K562 (cell line): ENCODE measurements around the gene POLR2C. TPM values are rescaled to one million over a fixed set of nuclear protein-coding genes. Genes with fewer than 3 reads are reported as not detected.

Source experiments
- CBX3 ChIP-seq, 2 experiments: IDR thresholded peaks; 1 replicate in 1 of 2; 2 replicates in 1 of 2; pipeline ENCODE4 v1.6.1; 2012; ENCODE audit warnings: inconsistent platforms in 2 of 2, low read length in 2 of 2, borderline replicate concordance in 1 of 2, control low read depth in 1 of 2
- CSDE1 ChIP-seq, 2 experiments: fragments of 450-650 bp; IDR thresholded peaks; 2 replicates each; pipeline ENCODE4 v1.6.1; 2016; ENCODE audit warnings: mild to moderate bottlenecking in 1 of 2
- CXXC5 ChIP-seq: fragments of 250-450 bp; sonication (Bioruptor Pico); IDR thresholded peaks from 2 replicates; pipeline ENCODE4 v1.8.0; 2022; ENCODE audit warnings: inconsistent platforms, mild to moderate bottlenecking, moderate library complexity
- FIP1L1 ChIP-seq: fragments of 200-400 bp; formaldehyde crosslinking; IDR thresholded peaks from 2 replicates; pipeline ENCODE4 v1.6.1; 2018; ENCODE audit warnings: mild to moderate bottlenecking, low read depth, low read length; ENCODE audit not compliant: poor library complexity, severe bottlenecking
- GABPB1 ChIP-seq: sonication (generic); formaldehyde crosslinking; IDR thresholded peaks from 2 replicates; pipeline ENCODE4 v1.8.0; 2022; ENCODE audit warnings: mild to moderate bottlenecking, missing genetic modification reagents
- JUND ChIP-seq, 2 experiments: IDR thresholded peaks; 2 replicates in 1 of 2; 3 replicates in 1 of 2; pipeline ENCODE4 v1.6.1; 2011; ENCODE audit warnings: borderline replicate concordance in 2 of 2, low read depth in 2 of 2, low read length in 2 of 2, improper control_type of control experiment in 1 of 2, missing biosample characterization in 1 of 2, missing genetic modification characterization in 1 of 2, missing genetic modification reagents in 1 of 2
- KDM1A ChIP-seq, 2 experiments: fragments of 450-650 bp; IDR thresholded peaks; 2 replicates each; pipeline ENCODE4 v1.6.1; 2016; ENCODE audit warnings: mild to moderate bottlenecking in 2 of 2
- L3MBTL2 ChIP-seq: fragments of 450-650 bp; IDR thresholded peaks from 2 replicates; pipeline ENCODE4 v1.6.1; 2016; ENCODE audit warnings: mild to moderate bottlenecking, moderate library complexity
- NFRKB ChIP-seq: fragments of 450-650 bp; IDR thresholded peaks from 2 replicates; pipeline ENCODE4 v1.6.1; 2016; ENCODE audit warnings: low read depth
- RBM22 ChIP-seq: fragments of 200-400 bp; formaldehyde crosslinking; IDR thresholded peaks from 2 replicates; pipeline ENCODE4 v1.6.1; 2018; ENCODE audit warnings: low read length, low read depth; ENCODE audit not compliant: poor library complexity, severe bottlenecking
- SOX6 ChIP-seq: fragments of 450-650 bp; IDR thresholded peaks from 2 replicates; pipeline ENCODE4 v1.6.1; 2014; ENCODE audit warnings: mild to moderate bottlenecking
- U2AF1 ChIP-seq: fragments of 200-400 bp; formaldehyde crosslinking; optimal IDR thresholded peaks from 2 replicates; pipeline ENCODE3; 2017; ENCODE audit warnings: mild to moderate bottlenecking, low read depth, low read length, moderate library complexity
- ZBTB17 ChIP-seq: fragments of 450-650 bp; formaldehyde crosslinking; IDR thresholded peaks from 2 replicates; pipeline ENCODE4 v1.4.0; 2020; ENCODE audit warnings: mild to moderate bottlenecking
- ZNF212 ChIP-seq: fragments of 450-650 bp; formaldehyde crosslinking; IDR thresholded peaks from 2 replicates; pipeline ENCODE4 v1.4.0; 2020; ENCODE audit warnings: mild to moderate bottlenecking
- polyA plus RNA-seq, 8 experiments: library from polyadenylated mRNA; depleted of rRNA in 4 of 8; stranded (reverse) in 5 of 8; unstranded in 3 of 8; fragments of >200 nt; fragmentation: Nextera tagmentation in 2 of 8; fragmentation: Illumina TruSeq in 1 of 8; extraction: Ambion mirVana in 2 of 8; extraction: Trizol in 1 of 8; gene quantifications; 2 replicates each; pipeline versions ENCODE4 v1.2.1 to v1.2.3, GENCODE V29; 2011 to 2014; ENCODE audit warnings: inconsistent platforms in 1 of 8, missing spikeins in 1 of 8
- total RNA-seq, 7 experiments: library from RNA; depleted of rRNA in 6 of 7; stranded (reverse); fragments of >200 nt in 6 of 7; fragmentation: Illumina TruSeq in 2 of 7; extraction: Trizol in 2 of 7; gene quantifications; 2 replicates each; pipeline versions ENCODE4 v1.2.1 to v1.2.3, GENCODE V29; 2011 to 2021; ENCODE audit warnings: low replicate concordance in 1 of 7
- TF ChIP-seq, protein P1 (sequence below): conservative IDR thresholded peaks from 2 replicates; pipeline ENCODE4 v1.6.1; 2011; ENCODE audit warnings: low read depth, mild to moderate bottlenecking, low read length; ENCODE audit not compliant: control insufficient read depth
- TF ChIP-seq, protein P2 (sequence below): sonication (generic); formaldehyde crosslinking; IDR thresholded peaks from 2 replicates; pipeline ENCODE4 v1.8.0; 2022; ENCODE audit warnings: mild to moderate bottlenecking, missing genetic modification reagents
- TF ChIP-seq, protein P3 (sequence below), 3 experiments: IDR thresholded peaks in 2 of 3; conservative IDR thresholded peaks in 1 of 3; 2 replicates each; pipeline ENCODE4 v1.5.1; 2011 to 2012; ENCODE audit warnings: low read length in 3 of 3, mild to moderate bottlenecking in 3 of 3, control low read depth in 2 of 3, improper control_type of control experiment in 1 of 3, inconsistent platforms in 1 of 3, low read depth in 1 of 3, mixed read lengths in 1 of 3, moderate library complexity in 1 of 3; ENCODE audit not compliant: insufficient read depth in 2 of 3
- TF ChIP-seq, protein P4 (sequence below): sonication (generic); formaldehyde crosslinking; IDR thresholded peaks from 2 replicates; pipeline ENCODE4 v1.8.0; 2022; ENCODE audit warnings: mild to moderate bottlenecking, low read depth, missing genetic modification reagents

POLR2C gene
- total and polyA plus RNA-seq, 9 of the 15 experiments (the other 6 are each of a cell fraction or from before 2014, with no cell fraction given), result 70.3 to 163 (median 92.3) TPM

DNA sequence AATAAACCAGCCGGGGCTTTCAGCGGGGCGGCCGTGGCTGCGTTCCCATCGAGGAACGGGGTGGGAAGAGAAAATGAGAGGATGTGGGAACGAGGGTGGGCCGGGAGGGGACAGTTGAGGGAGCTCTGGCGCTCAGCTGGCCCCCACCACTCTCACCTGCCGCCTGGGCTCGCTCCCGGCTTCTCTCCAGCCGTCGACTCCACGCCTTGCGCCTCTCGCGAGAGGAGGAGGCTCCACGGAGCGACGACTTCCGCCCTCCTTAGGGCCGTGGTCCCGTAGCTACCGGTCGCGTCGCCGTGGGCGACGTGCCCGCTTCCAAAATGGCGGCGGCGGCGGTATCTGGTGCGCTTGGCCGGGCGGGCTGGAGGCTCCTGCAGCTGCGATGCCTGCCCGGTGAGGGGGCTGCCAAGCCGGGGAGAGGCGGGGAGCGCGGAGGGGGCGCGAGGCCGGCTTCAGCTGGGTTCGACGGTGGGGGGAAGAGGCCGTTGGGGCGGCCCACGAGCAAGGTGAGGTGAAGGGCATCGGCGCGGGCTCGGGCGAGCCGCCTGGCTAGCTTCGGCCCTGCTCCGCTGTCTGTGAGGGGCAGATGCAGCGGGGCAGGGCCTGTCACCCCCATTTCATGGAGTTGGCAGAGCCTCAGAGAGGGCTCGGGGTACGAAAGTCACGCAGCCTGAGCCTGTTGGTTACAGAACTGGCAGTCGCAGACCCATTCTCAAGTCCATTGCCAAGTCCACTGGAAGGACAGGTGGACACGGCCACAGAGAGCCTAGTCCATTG, 15.1 kb upstream of the POLR2C start, which contains the start of the genes CIAPIN1 and COQ9 (continued):
- TF ChIP-seq CXXC5 (CRISPR knock-in tag) (peak; percentile 98), FIP1L1 (peak; percentile 34), CSDE1 (IDR thresholded peaks at IDR 0.05) (peak in 1 of 2 experiments; percentile 62; a peak in 1 of 4 replicates), U2AF1 (peak; percentile 52), SOX6 (no peak), JUND (IDR thresholded peaks at IDR 0.05; ENCODE audit: borderline replicate concordance, low read depth, low read length) (0 out of 2 replicates have a peak, but pooled peaks have one; percentile 54), JUND (tag; IDR thresholded peaks at IDR 0.05; ENCODE audit: borderline replicate concordance, low read depth, low read length) (no peak; the same call in 2 of the 3 replicates), ZBTB17 (0 out of 2 replicates have a peak, but pooled peaks have one; percentile 58), L3MBTL2 (peak; percentile 73), NFRKB (peak; percentile 96), GABPB1 (CRISPR knock-in tag) (peak; percentile 96), KDM1A (IDR thresholded peaks at IDR 0.05) (no peak), RBM22 (peak; percentile 88), ZNF212 (CRISPR knock-in tag) (no peak), CBX3 (IDR thresholded peaks at IDR 0.05; ENCODE audit: borderline replicate concordance in 1 of 2, low read length in 2 of 2) (no peak)
- TF ChIP-seq, protein P1, sequence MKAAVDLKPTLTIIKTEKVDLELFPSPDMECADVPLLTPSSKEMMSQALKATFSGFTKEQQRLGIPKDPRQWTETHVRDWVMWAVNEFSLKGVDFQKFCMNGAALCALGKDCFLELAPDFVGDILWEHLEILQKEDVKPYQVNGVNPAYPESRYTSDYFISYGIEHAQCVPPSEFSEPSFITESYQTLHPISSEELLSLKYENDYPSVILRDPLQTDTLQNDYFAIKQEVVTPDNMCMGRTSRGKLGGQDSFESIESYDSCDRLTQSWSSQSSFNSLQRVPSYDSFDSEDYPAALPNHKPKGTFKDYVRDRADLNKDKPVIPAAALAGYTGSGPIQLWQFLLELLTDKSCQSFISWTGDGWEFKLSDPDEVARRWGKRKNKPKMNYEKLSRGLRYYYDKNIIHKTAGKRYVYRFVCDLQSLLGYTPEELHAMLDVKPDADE, result peak; percentile 83
- TF ChIP-seq, protein P2, sequence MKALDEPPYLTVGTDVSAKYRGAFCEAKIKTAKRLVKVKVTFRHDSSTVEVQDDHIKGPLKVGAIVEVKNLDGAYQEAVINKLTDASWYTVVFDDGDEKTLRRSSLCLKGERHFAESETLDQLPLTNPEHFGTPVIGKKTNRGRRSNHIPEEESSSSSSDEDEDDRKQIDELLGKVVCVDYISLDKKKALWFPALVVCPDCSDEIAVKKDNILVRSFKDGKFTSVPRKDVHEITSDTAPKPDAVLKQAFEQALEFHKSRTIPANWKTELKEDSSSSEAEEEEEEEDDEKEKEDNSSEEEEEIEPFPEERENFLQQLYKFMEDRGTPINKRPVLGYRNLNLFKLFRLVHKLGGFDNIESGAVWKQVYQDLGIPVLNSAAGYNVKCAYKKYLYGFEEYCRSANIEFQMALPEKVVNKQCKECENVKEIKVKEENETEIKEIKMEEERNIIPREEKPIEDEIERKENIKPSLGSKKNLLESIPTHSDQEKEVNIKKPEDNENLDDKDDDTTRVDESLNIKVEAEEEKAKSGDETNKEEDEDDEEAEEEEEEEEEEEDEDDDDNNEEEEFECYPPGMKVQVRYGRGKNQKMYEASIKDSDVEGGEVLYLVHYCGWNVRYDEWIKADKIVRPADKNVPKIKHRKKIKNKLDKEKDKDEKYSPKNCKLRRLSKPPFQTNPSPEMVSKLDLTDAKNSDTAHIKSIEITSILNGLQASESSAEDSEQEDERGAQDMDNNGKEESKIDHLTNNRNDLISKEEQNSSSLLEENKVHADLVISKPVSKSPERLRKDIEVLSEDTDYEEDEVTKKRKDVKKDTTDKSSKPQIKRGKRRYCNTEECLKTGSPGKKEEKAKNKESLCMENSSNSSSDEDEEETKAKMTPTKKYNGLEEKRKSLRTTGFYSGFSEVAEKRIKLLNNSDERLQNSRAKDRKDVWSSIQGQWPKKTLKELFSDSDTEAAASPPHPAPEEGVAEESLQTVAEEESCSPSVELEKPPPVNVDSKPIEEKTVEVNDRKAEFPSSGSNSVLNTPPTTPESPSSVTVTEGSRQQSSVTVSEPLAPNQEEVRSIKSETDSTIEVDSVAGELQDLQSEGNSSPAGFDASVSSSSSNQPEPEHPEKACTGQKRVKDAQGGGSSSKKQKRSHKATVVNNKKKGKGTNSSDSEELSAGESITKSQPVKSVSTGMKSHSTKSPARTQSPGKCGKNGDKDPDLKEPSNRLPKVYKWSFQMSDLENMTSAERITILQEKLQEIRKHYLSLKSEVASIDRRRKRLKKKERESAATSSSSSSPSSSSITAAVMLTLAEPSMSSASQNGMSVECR (CRISPR knock-in tag), result peak; percentile 91
- TF ChIP-seq, protein P3, sequence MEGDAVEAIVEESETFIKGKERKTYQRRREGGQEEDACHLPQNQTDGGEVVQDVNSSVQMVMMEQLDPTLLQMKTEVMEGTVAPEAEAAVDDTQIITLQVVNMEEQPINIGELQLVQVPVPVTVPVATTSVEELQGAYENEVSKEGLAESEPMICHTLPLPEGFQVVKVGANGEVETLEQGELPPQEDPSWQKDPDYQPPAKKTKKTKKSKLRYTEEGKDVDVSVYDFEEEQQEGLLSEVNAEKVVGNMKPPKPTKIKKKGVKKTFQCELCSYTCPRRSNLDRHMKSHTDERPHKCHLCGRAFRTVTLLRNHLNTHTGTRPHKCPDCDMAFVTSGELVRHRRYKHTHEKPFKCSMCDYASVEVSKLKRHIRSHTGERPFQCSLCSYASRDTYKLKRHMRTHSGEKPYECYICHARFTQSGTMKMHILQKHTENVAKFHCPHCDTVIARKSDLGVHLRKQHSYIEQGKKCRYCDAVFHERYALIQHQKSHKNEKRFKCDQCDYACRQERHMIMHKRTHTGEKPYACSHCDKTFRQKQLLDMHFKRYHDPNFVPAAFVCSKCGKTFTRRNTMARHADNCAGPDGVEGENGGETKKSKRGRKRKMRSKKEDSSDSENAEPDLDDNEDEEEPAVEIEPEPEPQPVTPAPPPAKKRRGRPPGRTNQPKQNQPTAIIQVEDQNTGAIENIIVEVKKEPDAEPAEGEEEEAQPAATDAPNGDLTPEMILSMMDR (IDR thresholded peaks at IDR 0.05 in 2 of 3, conservative IDR thresholded peaks at IDR 0.05 in 1 of 3; ENCODE audit: insufficient read depth in 2 of 3, low read depth in 1 of 3, low read length in 3 of 3), result peak in 1 of 3 experiments; percentile 38; a peak in 2 of 6 replicates
- TF ChIP-seq, protein P4, sequence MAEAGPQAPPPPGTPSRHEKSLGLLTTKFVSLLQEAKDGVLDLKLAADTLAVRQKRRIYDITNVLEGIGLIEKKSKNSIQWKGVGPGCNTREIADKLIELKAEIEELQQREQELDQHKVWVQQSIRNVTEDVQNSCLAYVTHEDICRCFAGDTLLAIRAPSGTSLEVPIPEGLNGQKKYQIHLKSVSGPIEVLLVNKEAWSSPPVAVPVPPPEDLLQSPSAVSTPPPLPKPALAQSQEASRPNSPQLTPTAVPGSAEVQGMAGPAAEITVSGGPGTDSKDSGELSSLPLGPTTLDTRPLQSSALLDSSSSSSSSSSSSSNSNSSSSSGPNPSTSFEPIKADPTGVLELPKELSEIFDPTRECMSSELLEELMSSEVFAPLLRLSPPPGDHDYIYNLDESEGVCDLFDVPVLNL (CRISPR knock-in tag), result no peak
